WTC11 (cell line): Measurements from ENCODE around the gene PANX3. TPM values are rescaled to one million over a fixed set of nuclear protein-coding genes. Genes with fewer than 3 reads are reported as not detected.

ENCODE experiments used
- ATAC-seq: fragments of 200-7000 bp; cut with Tn5 transposase; 2 replicates; pipeline ENCODE4 v1.10.0; 2021; ENCODE audit warnings: mild to moderate bottlenecking, moderate library complexity
- CTCF ChIA-PET: fragments of 300-600 bp; sonication (Branson Sonifier 250); formaldehyde crosslinking; loops from one replicate; lab custom pipeline; 2021; ENCODE audit warnings: antibody characterized with exemption; lab: Charles Lee
- POLR2A ChIA-PET: fragments of 350-600 bp; sonication (Branson Sonifier 250); formaldehyde crosslinking; loops from one replicate; lab custom pipeline; 2021; ENCODE audit warnings: antibody characterized with exemption; lab: Charles Lee
- DNase-seq: peaks from one replicate; pipeline ENCODE4 v3.0.0; 2021; ENCODE audit warnings: low spot score
- H3K27ac Mint-ChIP-seq: 2 replicates; pipeline ENCODE4 v1.8.0; 2021; ENCODE audit warnings: mixed read lengths
- H3K27me3 Mint-ChIP-seq: 2 replicates; pipeline ENCODE4 v1.8.0; 2021; ENCODE audit warnings: low read depth, mild to moderate bottlenecking, moderate library complexity, mixed read lengths
- H3K36me3 Mint-ChIP-seq: 2 replicates; pipeline ENCODE4 v1.8.0; 2021; ENCODE audit warnings: mixed read lengths
- H3K4me1 Mint-ChIP-seq: 2 replicates; pipeline ENCODE4 v1.8.0; 2022; ENCODE audit warnings: mixed read lengths
- H3K4me3 Mint-ChIP-seq: 2 replicates; pipeline ENCODE4 v1.8.0; 2021; ENCODE audit warnings: mild to moderate bottlenecking, moderate library complexity, mixed read lengths
- H3K9me3 Mint-ChIP-seq: 2 replicates; pipeline ENCODE4 v1.8.0; 2021; ENCODE audit warnings: mixed read lengths
- AFF4 ChIP-seq: sonication (generic); formaldehyde crosslinking; IDR thresholded peaks from 2 replicates; pipeline ENCODE4 v1.8.1; 2023; ENCODE audit warnings: mild to moderate bottlenecking, missing genetic modification reagents, borderline replicate concordance
- CDX4 ChIP-seq: fragments of 250-450 bp; sonication (Bioruptor Pico); IDR thresholded peaks from 2 replicates; pipeline ENCODE4 v1.9.0; 2021; ENCODE audit warnings: moderate library complexity, mild to moderate bottlenecking, inconsistent platforms, borderline replicate concordance
- E2F1 ChIP-seq: sonication (generic); formaldehyde crosslinking; IDR thresholded peaks from 2 replicates; pipeline ENCODE4 v1.8.0; 2022; ENCODE audit warnings: mild to moderate bottlenecking, missing genetic modification reagents
- ERG ChIP-seq: fragments of 250-450 bp; sonication (Bioruptor Pico); IDR thresholded peaks from 2 replicates; pipeline ENCODE4 v1.8.0; 2021; ENCODE audit warnings: mild to moderate bottlenecking
- FOXP4 ChIP-seq: sonication (generic); formaldehyde crosslinking; IDR thresholded peaks from 2 replicates; pipeline ENCODE4 v1.8.0; 2022; ENCODE audit warnings: mild to moderate bottlenecking, missing genetic modification reagents
- JUN ChIP-seq: sonication (generic); formaldehyde crosslinking; IDR thresholded peaks from 2 replicates; pipeline ENCODE4 v1.8.0; 2023; ENCODE audit warnings: mild to moderate bottlenecking, missing genetic modification reagents
- KAT7 ChIP-seq: sonication (generic); formaldehyde crosslinking; IDR thresholded peaks from 2 replicates; pipeline ENCODE4 v1.8.1; 2023; ENCODE audit warnings: missing genetic modification reagents, mild to moderate bottlenecking, borderline replicate concordance
- MXD4 ChIP-seq: fragments of 250-450 bp; sonication (Bioruptor Pico); IDR thresholded peaks from 2 replicates; pipeline ENCODE4 v1.8.0; 2021; ENCODE audit warnings: mild to moderate bottlenecking, moderate library complexity, borderline replicate concordance
- MYBL2 ChIP-seq: sonication (generic); formaldehyde crosslinking; IDR thresholded peaks from 2 replicates; pipeline ENCODE4 v1.8.1; 2023; ENCODE audit warnings: mild to moderate bottlenecking, moderate library complexity, missing genetic modification reagents
- OVOL2 ChIP-seq: fragments of 250-450 bp; sonication (Bioruptor Pico); IDR thresholded peaks from 2 replicates; pipeline ENCODE4 v1.9.0; 2021; ENCODE audit warnings: mild to moderate bottlenecking, borderline replicate concordance
- SP1 ChIP-seq: sonication (generic); formaldehyde crosslinking; conservative IDR thresholded peaks from 2 replicates; pipeline ENCODE4 v1.8.1; 2022; ENCODE audit warnings: missing genetic modification reagents
- TEAD1 ChIP-seq: sonication (generic); formaldehyde crosslinking; IDR thresholded peaks from 2 replicates; pipeline ENCODE4 v1.8.0; 2022; ENCODE audit warnings: mild to moderate bottlenecking, missing genetic modification reagents
- TEAD4 ChIP-seq: sonication (generic); formaldehyde crosslinking; IDR thresholded peaks from 2 replicates; pipeline ENCODE4 v1.8.0; 2022; ENCODE audit warnings: mild to moderate bottlenecking, missing genetic modification reagents
- ZNF232 ChIP-seq: sonication (generic); formaldehyde crosslinking; IDR thresholded peaks from 2 replicates; pipeline ENCODE4 v1.8.0; 2022; ENCODE audit warnings: mild to moderate bottlenecking, missing genetic modification reagents
- ZNF281 ChIP-seq: sonication (generic); formaldehyde crosslinking; IDR thresholded peaks from 2 replicates; pipeline ENCODE4 v1.8.0; 2023; ENCODE audit warnings: mild to moderate bottlenecking, missing genetic modification reagents
- ZNF317 ChIP-seq: sonication (generic); formaldehyde crosslinking; IDR thresholded peaks from 2 replicates; pipeline ENCODE4 v1.8.1; 2023; ENCODE audit warnings: low read depth, mild to moderate bottlenecking, moderate library complexity, missing genetic modification reagents, borderline replicate concordance
- total RNA-seq: library from RNA; stranded (reverse); gene quantifications from 3 replicates; pipeline ENCODE4 v1.2.3, GENCODE V29; 2021

Gene PANX3
- total RNA-seq, 1 experiment from 2014 or later, result not detected

GRCh38 chr11:124578761-124579160 is 32.5 kb upstream of the PANX3 start:
- peaks cover 2% of the 10 kb centered on the region for H3K9me3 Mint-ChIP-seq
- no peaks in the 10 kb centered on the region for H3K36me3 Mint-ChIP-seq
- ATAC-seq (no peak), DNase-seq (no peak)
- no peak overlapping the region for H3K4me3 Mint-ChIP-seq
- no peak overlapping the region for H3K27ac Mint-ChIP-seq
- ChIA-PET CTCF (interaction anchor here (0.5 kb wide), 1 partner anchor 184 kb away, joined by 3 read pairs; the partner anchor contains the start of gene ESAM), POLR2A (no interaction called here)
- no peaks in the 10 kb centered on the region for H3K27me3 Mint-ChIP-seq
- TF ChIP-seq SP1 (CRISPR knock-in tag) (no peak), MXD4 (CRISPR knock-in tag) (no peak), AFF4 (CRISPR knock-in tag) (no peak), E2F1 (CRISPR knock-in tag) (no peak), TEAD1 (CRISPR knock-in tag) (no peak), JUN (CRISPR knock-in tag) (no peak), ERG (CRISPR knock-in tag) (no peak), CDX4 (CRISPR knock-in tag) (no peak), ZNF281 (CRISPR knock-in tag) (no peak), ZNF317 (CRISPR knock-in tag) (no peak), OVOL2 (no peak), TEAD4 (CRISPR knock-in tag) (no peak), MYBL2 (CRISPR knock-in tag) (no peak), ZNF232 (CRISPR knock-in tag) (no peak), KAT7 (CRISPR knock-in tag) (no peak), FOXP4 (no peak)
- no peaks in the 10 kb centered on the region; the same call in 1 of the 2 replicates for H3K4me1 Mint-ChIP-seq
